A549 (cell line): ENCODE data around the gene GNG12.

Experiments
- CTCF ChIP-seq: fragments of >200 bp; sonication (Bioruptor Twin); formaldehyde crosslinking; IDR thresholded peaks from 3 replicates; pipeline ENCODE4 v1.5.1; 2016
- EP300 ChIP-seq, 2 experiments: fragments of >200 bp; sonication (Bioruptor Twin); formaldehyde crosslinking; IDR thresholded peaks; 2 replicates in 1 of 2; 3 replicates in 1 of 2; pipeline ENCODE4 v1.6.1; 2016 to 2017
- ESRRA ChIP-seq: fragments of 150-350 bp; IDR thresholded peaks from 2 replicates; pipeline ENCODE4 v1.6.1; 2014; ENCODE audit warnings: mild to moderate bottlenecking, low read length, borderline replicate concordance
- FOSL2 ChIP-seq, 2 experiments: fragments of 450-650 bp in 1 of 2; fragments of >200 bp in 1 of 2; sonication (Bioruptor Twin) in 1 of 2; formaldehyde crosslinking; IDR thresholded peaks; 2 replicates each; pipeline versions ENCODE4 v1.5.0 to v1.6.1; 2016 to 2020; ENCODE audit warnings: mild to moderate bottlenecking in 1 of 2, moderate library complexity in 1 of 2
- JUN ChIP-seq, 2 experiments: fragments of >200 bp; sonication (Bioruptor Twin); formaldehyde crosslinking; IDR thresholded peaks; 2 replicates in 1 of 2; 3 replicates in 1 of 2; pipeline ENCODE4 v1.6.1; 2016 to 2017
- KDM1A ChIP-seq: fragments of 200-600 bp; sonication (generic); IDR thresholded peaks from 2 replicates; pipeline ENCODE4 v1.6.1; 2016; ENCODE audit warnings: low read depth, mild to moderate bottlenecking
- KDM5A ChIP-seq: fragments of 200-600 bp; sonication (generic); IDR thresholded peaks from 2 replicates; pipeline ENCODE4 v1.6.1; 2016; ENCODE audit warnings: antibody characterized with exemption, mild to moderate bottlenecking
- MAX ChIP-seq: IDR thresholded peaks from 2 replicates; pipeline ENCODE4 v1.6.1; 2012
- MYC ChIP-seq: IDR thresholded peaks from 2 replicates; pipeline ENCODE4 v1.6.1; 2012; ENCODE audit warnings: mild to moderate bottlenecking, inconsistent platforms, low read length, improper control_type of control experiment, borderline replicate concordance
- POLR2A ChIP-seq: IDR thresholded peaks from 2 replicates; pipeline ENCODE4 v1.6.1; 2012; ENCODE audit warnings: mild to moderate bottlenecking, low read length
- RCOR1 ChIP-seq: fragments of 150-350 bp; IDR thresholded peaks from 2 replicates; pipeline ENCODE4 v1.6.1; 2014; ENCODE audit warnings: antibody characterized with exemption, low read length, low read depth

- TF ChIP-seq RCOR1, result no peak
- TF ChIP-seq MAX, result no peak
- TF ChIP-seq CTCF, result no peak
- TF ChIP-seq KDM1A, result no peak
- no peak for TF ChIP-seq EP300 (IDR thresholded peaks at IDR 0.05)
- no peak for TF ChIP-seq ESRRA
- no peak for TF ChIP-seq FOSL2 (IDR thresholded peaks at IDR 0.05)
- no peak for TF ChIP-seq FOSL2 (CRISPR knock-in tag; IDR thresholded peaks at IDR 0.05)
- TF ChIP-seq KDM5A, result no peak
- TF ChIP-seq JUN (IDR thresholded peaks at IDR 0.05), result no peak
- TF ChIP-seq POLR2A, result no peak
- TF ChIP-seq MYC, result no peak
These were observed 81.0 kb downstream of the GNG12 start for GRCh38 chr1:67752306-67752705.
